K562 (cell line): ENCODE measurements around the gene ARHGAP25. TPM values are rescaled to one million over a fixed set of nuclear protein-coding genes. Genes with fewer than 3 reads are reported as not detected.

Source experiments
- BACH1 ChIP-seq: fragments of 200-800 bp; sonication (Bioruptor generic); IDR thresholded peaks from 2 replicates; pipeline ENCODE4 v1.6.1; 2016; ENCODE audit warnings: missing genetic modification characterization, missing compliant biosample characterization
- BDP1 ChIP-seq: IDR thresholded peaks from 3 replicates; pipeline ENCODE4 v1.6.1; 2011; ENCODE audit not compliant: insufficient read length, insufficient read depth
- CBFA2T3 ChIP-seq: fragments of 450-650 bp; IDR thresholded peaks from 2 replicates; pipeline ENCODE4 v1.6.1; 2017
- CTBP1 ChIP-seq: fragments of 450-650 bp; IDR thresholded peaks from 2 replicates; pipeline ENCODE4 v1.6.1; 2016; ENCODE audit warnings: borderline replicate concordance
- FOXM1 ChIP-seq, 2 experiments: fragments of 450-650 bp in 1 of 2; sonication (generic) in 1 of 2; formaldehyde crosslinking in 1 of 2; IDR thresholded peaks; 2 replicates each; pipeline versions ENCODE4 v1.6.1 to v1.9.0; 2017 to 2022; ENCODE audit warnings: low read depth in 2 of 2, mild to moderate bottlenecking in 2 of 2, missing genetic modification reagents in 1 of 2, moderate library complexity in 1 of 2
- HSF4 ChIP-seq: fragments of 250-450 bp; sonication (Bioruptor Pico); IDR thresholded peaks from 2 replicates; pipeline ENCODE4 v2.1.2; 2022; ENCODE audit warnings: mild to moderate bottlenecking, moderate library complexity, borderline replicate concordance
- JUN ChIP-seq, 2 experiments: sonication (generic) in 1 of 2; formaldehyde crosslinking in 1 of 2; IDR thresholded peaks; 2 replicates each; pipeline versions ENCODE4 v1.6.1 to v1.8.0; 2012 to 2022; ENCODE audit warnings: borderline replicate concordance in 2 of 2, mild to moderate bottlenecking in 2 of 2, improper control_type of control experiment in 1 of 2, low read depth in 1 of 2, low read length in 1 of 2, missing genetic modification reagents in 1 of 2
- KDM4B ChIP-seq, 2 experiments: fragments of 450-650 bp in 1 of 2; sonication (generic) in 1 of 2; IDR thresholded peaks; 2 replicates each; pipeline ENCODE4 v1.6.1; 2016 to 2017; ENCODE audit warnings: borderline replicate concordance in 2 of 2, antibody characterized with exemption in 1 of 2, low read depth in 1 of 2, mild to moderate bottlenecking in 1 of 2
- KLF13 ChIP-seq: fragments of 450-650 bp; IDR thresholded peaks from 2 replicates; pipeline ENCODE4 v1.6.1; 2016; ENCODE audit warnings: missing genetic modification characterization, low read depth, mild to moderate bottlenecking, missing compliant biosample characterization, moderate library complexity, borderline replicate concordance
- POLR2H ChIP-seq: IDR thresholded peaks from 2 replicates; pipeline ENCODE4 v1.6.1; 2016; ENCODE audit warnings: missing genetic modification characterization, low read depth, mild to moderate bottlenecking, control low read depth, missing compliant biosample characterization, moderate library complexity
- TRIM24 ChIP-seq, 2 experiments: fragments of 450-650 bp; IDR thresholded peaks; 2 replicates each; pipeline ENCODE4 v1.6.1; 2016
- ZFX ChIP-seq: sonication (generic); formaldehyde crosslinking; IDR thresholded peaks from 2 replicates; pipeline ENCODE4 v1.8.0; 2022; ENCODE audit warnings: mild to moderate bottlenecking, missing genetic modification reagents, moderate library complexity
- ZNF263 ChIP-seq: sonication (generic); formaldehyde crosslinking; IDR thresholded peaks from 2 replicates; pipeline ENCODE4 v1.8.0; 2022; ENCODE audit warnings: mild to moderate bottlenecking, missing genetic modification reagents, borderline replicate concordance
- ZNF507 ChIP-seq: conservative IDR thresholded peaks from 2 replicates; pipeline ENCODE4 v1.6.1; 2017; ENCODE audit warnings: missing genetic modification characterization, missing compliant biosample characterization
- ZNF668 ChIP-seq: fragments of 250-450 bp; sonication (Bioruptor Pico); IDR thresholded peaks from 2 replicates; pipeline ENCODE4 v1.8.0; 2022; ENCODE audit warnings: mild to moderate bottlenecking, inconsistent platforms
- polyA plus RNA-seq, 8 experiments: library from polyadenylated mRNA; depleted of rRNA in 4 of 8; stranded (reverse) in 5 of 8; unstranded in 3 of 8; fragments of >200 nt; fragmentation: Nextera tagmentation in 2 of 8; fragmentation: Illumina TruSeq in 1 of 8; extraction: Ambion mirVana in 2 of 8; extraction: Trizol in 1 of 8; gene quantifications; 2 replicates each; pipeline versions ENCODE4 v1.2.1 to v1.2.3, GENCODE V29; 2011 to 2014; ENCODE audit warnings: inconsistent platforms in 1 of 8, missing spikeins in 1 of 8
- total RNA-seq, 7 experiments: library from RNA; depleted of rRNA in 6 of 7; stranded (reverse); fragments of >200 nt in 6 of 7; fragmentation: Illumina TruSeq in 2 of 7; extraction: Trizol in 2 of 7; gene quantifications; 2 replicates each; pipeline versions ENCODE4 v1.2.1 to v1.2.3, GENCODE V29; 2011 to 2021; ENCODE audit warnings: low replicate concordance in 1 of 7
- TF ChIP-seq, protein P1 (sequence below), 3 experiments: fragments of 200-800 bp in 1 of 3; fragments of 250-450 bp in 1 of 3; fragments of 450-650 bp in 1 of 3; sonication (Bioruptor Pico) in 1 of 3; sonication (Bioruptor generic) in 1 of 3; formaldehyde crosslinking in 1 of 3; IDR thresholded peaks; 2 replicates each; pipeline versions ENCODE4 v1.6.1 to v1.8.0; 2016 to 2022; ENCODE audit warnings: mild to moderate bottlenecking in 2 of 3, missing genetic modification characterization in 2 of 3, missing compliant biosample characterization in 1 of 3, moderate library complexity in 1 of 3
- TF ChIP-seq, protein P2 (sequence below): fragments of 450-650 bp; IDR thresholded peaks from 2 replicates; pipeline ENCODE4 v1.6.1; 2016; ENCODE audit warnings: missing biosample characterization, missing genetic modification characterization
- TF ChIP-seq, protein P3 (sequence below): fragments of 450-650 bp; formaldehyde crosslinking; conservative IDR thresholded peaks from 2 replicates; pipeline ENCODE4 v1.4.0; 2022; ENCODE audit warnings: mild to moderate bottlenecking, missing genetic modification characterization
- TF ChIP-seq, protein P4 (sequence below): fragments of 450-650 bp; IDR thresholded peaks from 2 replicates; pipeline ENCODE4 v1.6.1; 2016

Gene ARHGAP25
- total and polyA plus RNA-seq, 9 of the 15 experiments (the other 6 are each of a cell fraction or from before 2014, with no cell fraction given), result 4.9 to 14.8 (median 10.7) TPM

DNA sequence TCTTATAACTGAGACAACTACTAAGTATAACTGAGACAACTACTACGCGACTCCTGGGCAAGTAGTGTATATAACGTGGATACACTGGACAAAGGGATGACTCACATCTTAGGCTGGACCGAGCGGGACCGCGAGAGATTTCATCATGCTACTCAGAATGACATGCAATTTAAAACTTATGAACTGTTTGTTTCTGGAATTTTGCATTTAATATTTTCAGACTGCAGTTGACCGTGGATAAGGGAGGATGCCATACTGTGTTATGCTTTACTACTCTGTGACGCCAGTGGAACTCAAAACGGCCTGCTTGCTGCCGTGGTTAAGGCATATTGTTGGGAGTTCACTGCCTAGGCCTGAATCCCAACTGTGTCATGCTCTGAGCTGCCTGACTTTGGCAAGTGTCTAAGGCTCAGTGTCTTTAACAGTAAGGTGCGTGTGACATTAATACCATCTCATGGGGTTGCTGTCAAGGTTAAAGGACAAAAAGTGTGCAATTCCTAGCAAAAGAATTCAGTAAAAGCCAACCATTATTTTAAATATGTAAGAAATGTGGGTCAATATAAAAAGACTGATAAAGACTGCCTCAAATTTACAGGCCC, 72.0 kb downstream of the ARHGAP25 start (continued):
- TF ChIP-seq, protein P1, sequence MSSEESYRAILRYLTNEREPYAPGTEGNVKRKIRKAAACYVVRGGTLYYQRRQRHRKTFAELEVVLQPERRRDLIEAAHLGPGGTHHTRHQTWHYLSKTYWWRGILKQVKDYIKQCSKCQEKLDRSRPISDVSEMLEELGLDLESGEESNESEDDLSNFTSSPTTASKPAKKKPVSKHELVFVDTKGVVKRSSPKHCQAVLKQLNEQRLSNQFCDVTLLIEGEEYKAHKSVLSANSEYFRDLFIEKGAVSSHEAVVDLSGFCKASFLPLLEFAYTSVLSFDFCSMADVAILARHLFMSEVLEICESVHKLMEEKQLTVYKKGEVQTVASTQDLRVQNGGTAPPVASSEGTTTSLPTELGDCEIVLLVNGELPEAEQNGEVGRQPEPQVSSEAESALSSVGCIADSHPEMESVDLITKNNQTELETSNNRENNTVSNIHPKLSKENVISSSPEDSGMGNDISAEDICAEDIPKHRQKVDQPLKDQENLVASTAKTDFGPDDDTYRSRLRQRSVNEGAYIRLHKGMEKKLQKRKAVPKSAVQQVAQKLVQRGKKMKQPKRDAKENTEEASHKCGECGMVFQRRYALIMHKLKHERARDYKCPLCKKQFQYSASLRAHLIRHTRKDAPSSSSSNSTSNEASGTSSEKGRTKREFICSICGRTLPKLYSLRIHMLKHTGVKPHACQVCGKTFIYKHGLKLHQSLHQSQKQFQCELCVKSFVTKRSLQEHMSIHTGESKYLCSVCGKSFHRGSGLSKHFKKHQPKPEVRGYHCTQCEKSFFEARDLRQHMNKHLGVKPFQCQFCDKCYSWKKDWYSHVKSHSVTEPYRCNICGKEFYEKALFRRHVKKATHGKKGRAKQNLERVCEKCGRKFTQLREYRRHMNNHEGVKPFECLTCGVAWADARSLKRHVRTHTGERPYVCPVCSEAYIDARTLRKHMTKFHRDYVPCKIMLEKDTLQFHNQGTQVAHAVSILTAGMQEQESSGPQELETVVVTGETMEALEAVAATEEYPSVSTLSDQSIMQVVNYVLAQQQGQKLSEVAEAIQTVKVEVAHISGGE (CRISPR knock-in tag; IDR thresholded peaks at IDR 0.05), result 0 out of 6 replicates have a peak, but pooled peaks of 1 of the 3 experiments have one; percentile 27
- no peak for TF ChIP-seq ZNF263 (CRISPR knock-in tag)
- TF ChIP-seq JUN (IDR thresholded peaks at IDR 0.05; ENCODE audit: borderline replicate concordance, low read depth, low read length), result peak; percentile 88
- TF ChIP-seq JUN (CRISPR knock-in tag; IDR thresholded peaks at IDR 0.05; ENCODE audit: borderline replicate concordance), result no peak
- TF ChIP-seq, protein P2, sequence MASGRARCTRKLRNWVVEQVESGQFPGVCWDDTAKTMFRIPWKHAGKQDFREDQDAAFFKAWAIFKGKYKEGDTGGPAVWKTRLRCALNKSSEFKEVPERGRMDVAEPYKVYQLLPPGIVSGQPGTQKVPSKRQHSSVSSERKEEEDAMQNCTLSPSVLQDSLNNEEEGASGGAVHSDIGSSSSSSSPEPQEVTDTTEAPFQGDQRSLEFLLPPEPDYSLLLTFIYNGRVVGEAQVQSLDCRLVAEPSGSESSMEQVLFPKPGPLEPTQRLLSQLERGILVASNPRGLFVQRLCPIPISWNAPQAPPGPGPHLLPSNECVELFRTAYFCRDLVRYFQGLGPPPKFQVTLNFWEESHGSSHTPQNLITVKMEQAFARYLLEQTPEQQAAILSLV (tag), result 0 out of 2 replicates have a peak, but pooled peaks have one; percentile 9
- peak; percentile 30; the same call in 1 of the 2 replicates for TF ChIP-seq KLF13
- TF ChIP-seq FOXM1 (IDR thresholded peaks at IDR 0.05; ENCODE audit: low read depth), result no peak
- TF ChIP-seq FOXM1 (CRISPR knock-in tag; IDR thresholded peaks at IDR 0.05; ENCODE audit: low read depth), result no peak
- TF ChIP-seq ZFX (CRISPR knock-in tag), result peak; percentile 40; the same call in 1 of the 2 replicates
- peak; percentile 23; the same call in 1 of the 2 replicates for TF ChIP-seq CTBP1
- TF ChIP-seq ZNF668 (CRISPR knock-in tag), result peak; percentile 31; the same call in 1 of the 2 replicates
- no peak for TF ChIP-seq CBFA2T3
- TF ChIP-seq, protein P3, sequence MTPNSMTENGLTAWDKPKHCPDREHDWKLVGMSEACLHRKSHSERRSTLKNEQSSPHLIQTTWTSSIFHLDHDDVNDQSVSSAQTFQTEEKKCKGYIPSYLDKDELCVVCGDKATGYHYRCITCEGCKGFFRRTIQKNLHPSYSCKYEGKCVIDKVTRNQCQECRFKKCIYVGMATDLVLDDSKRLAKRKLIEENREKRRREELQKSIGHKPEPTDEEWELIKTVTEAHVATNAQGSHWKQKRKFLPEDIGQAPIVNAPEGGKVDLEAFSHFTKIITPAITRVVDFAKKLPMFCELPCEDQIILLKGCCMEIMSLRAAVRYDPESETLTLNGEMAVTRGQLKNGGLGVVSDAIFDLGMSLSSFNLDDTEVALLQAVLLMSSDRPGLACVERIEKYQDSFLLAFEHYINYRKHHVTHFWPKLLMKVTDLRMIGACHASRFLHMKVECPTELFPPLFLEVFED, result peak; percentile 76; the same call in 1 of the 2 replicates
- TF ChIP-seq HSF4, result 0 out of 2 replicates have a peak, but pooled peaks have one; percentile 13
- TF ChIP-seq TRIM24 (IDR thresholded peaks at IDR 0.05), result peak; percentile 63 to 68; a peak in 2 of 4 replicates
- 0 out of 2 replicates have a peak, but pooled peaks have one; percentile 13 for TF ChIP-seq ZNF507
- TF ChIP-seq, protein P4, sequence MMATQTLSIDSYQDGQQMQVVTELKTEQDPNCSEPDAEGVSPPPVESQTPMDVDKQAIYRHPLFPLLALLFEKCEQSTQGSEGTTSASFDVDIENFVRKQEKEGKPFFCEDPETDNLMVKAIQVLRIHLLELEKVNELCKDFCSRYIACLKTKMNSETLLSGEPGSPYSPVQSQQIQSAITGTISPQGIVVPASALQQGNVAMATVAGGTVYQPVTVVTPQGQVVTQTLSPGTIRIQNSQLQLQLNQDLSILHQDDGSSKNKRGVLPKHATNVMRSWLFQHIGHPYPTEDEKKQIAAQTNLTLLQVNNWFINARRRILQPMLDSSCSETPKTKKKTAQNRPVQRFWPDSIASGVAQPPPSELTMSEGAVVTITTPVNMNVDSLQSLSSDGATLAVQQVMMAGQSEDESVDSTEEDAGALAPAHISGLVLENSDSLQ, result peak; percentile 21; the same call in 1 of the 2 replicates
- TF ChIP-seq BACH1 (tag), result peak; percentile 83
- no peak; the same call in 1 of the 2 replicates for TF ChIP-seq POLR2H
- no peak for TF ChIP-seq KDM4B (IDR thresholded peaks at IDR 0.05; ENCODE audit: borderline replicate concordance in 2 of 2, low read depth in 1 of 2)
- no peak for TF ChIP-seq BDP1
